Osteoblast (primary cell): ENCODE results near the gene GALNT9. TPM values are rescaled to one million over a fixed set of nuclear protein-coding genes. Genes with fewer than 3 reads are reported as not detected.

ENCODE experiments used
- DNase-seq: peaks from one replicate; pipeline ENCODE4 v3.0.0; 2011; ENCODE audit warnings: low spot score, mixed read lengths; ENCODE audit not compliant: insufficient read length; ENCODE audit errors: missing footprints
- H2AFZ ChIP-seq: 2 replicates; pipeline ENCODE4 v1.6.0; 2011; ENCODE audit warnings: mild to moderate bottlenecking, low read length
- H3K27ac ChIP-seq: 2 replicates; pipeline ENCODE4 v1.5.1; 2011; ENCODE audit warnings: mild to moderate bottlenecking, low read depth, low read length, moderate library complexity
- H3K27me3 ChIP-seq: 2 replicates; pipeline ENCODE4 v1.6.0; 2012; ENCODE audit warnings: mild to moderate bottlenecking, control low read depth, inconsistent platforms, low read length, moderate library complexity; ENCODE audit not compliant: insufficient read depth
- H3K36me3 ChIP-seq: 2 replicates; pipeline ENCODE4 v1.5.1; 2011; ENCODE audit warnings: mild to moderate bottlenecking, low read length, control low read depth, moderate library complexity; ENCODE audit not compliant: insufficient read depth
- H3K4me1 ChIP-seq: 2 replicates; pipeline ENCODE4 v1.5.1; 2011; ENCODE audit warnings: mild to moderate bottlenecking, low read length, control low read depth, moderate library complexity; ENCODE audit not compliant: insufficient read depth
- H3K4me2 ChIP-seq: 2 replicates; pipeline ENCODE4 v1.6.0; 2011; ENCODE audit warnings: mild to moderate bottlenecking, low read length; ENCODE audit not compliant: insufficient read depth
- H3K4me3 ChIP-seq: fragments of 200-600 bp; sonication (generic); 3 replicates; pipeline ENCODE4 v1.5.1; 2012; ENCODE audit warnings: mild to moderate bottlenecking, low read length, inconsistent platforms; ENCODE audit not compliant: insufficient read depth
- H3K79me2 ChIP-seq: 2 replicates; pipeline ENCODE4 v1.6.0; 2012; ENCODE audit warnings: mild to moderate bottlenecking, low read length, control low read depth, inconsistent platforms; ENCODE audit not compliant: insufficient read depth
- H3K9me3 ChIP-seq: 2 replicates; pipeline ENCODE4 v1.5.1; 2011; ENCODE audit warnings: low read depth, low read length, control low read depth
- H4K20me1 ChIP-seq: 2 replicates; pipeline ENCODE4 v1.6.0; 2012; ENCODE audit warnings: mild to moderate bottlenecking, low read length, control low read depth; ENCODE audit not compliant: insufficient read depth
- CTCF ChIP-seq: IDR thresholded peaks from 2 replicates; pipeline ENCODE4 v1.5.1; 2011; ENCODE audit warnings: mild to moderate bottlenecking, low read depth, low read length, moderate library complexity; ENCODE audit errors: extremely low read depth
- total RNA-seq: library from RNA; depleted of rRNA; stranded (reverse); fragments of >200 nt; gene quantifications from 2 replicates; pipeline ENCODE4 v1.2.3, GENCODE V29; 2012

Gene GALNT9
- total RNA-seq, 1 donor: 0.36 TPM

GRCh38 chr12:132318618-132319033 is 10.8 kb downstream of the GALNT9 start:
- Histone ChIP-seq H2AFZ (no peak overlapping the region), H3K4me1 (peaks cover 4% of the 10 kb centered on the region), H3K27me3 (peaks cover 6% of the 10 kb centered on the region), H3K9me3 (no peaks in the 10 kb centered on the region), H3K4me2 (no peak overlapping the region), H3K36me3 (no peaks in the 10 kb centered on the region), H3K4me3 (no peak overlapping the region), H4K20me1 (no peaks in the 10 kb centered on the region), H3K27ac (no peak overlapping the region), H3K79me2 (no peaks in the 10 kb centered on the region)
- DNase-seq: peak; percentile 87
- TF ChIP-seq CTCF: no peak

GRCh38 chr12:132318135-132318534 is 11.3 kb downstream of the GALNT9 start:
- H3K27ac ChIP-seq: no peak overlapping the region
- peaks cover 3% of the 10 kb centered on the region for H3K27me3 ChIP-seq
- no peaks in the 10 kb centered on the region for H3K9me3 ChIP-seq
- H3K4me3 ChIP-seq: no peak overlapping the region
- no peak overlapping the region for H3K4me2 ChIP-seq
- no peak for DNase-seq
- H3K79me2 ChIP-seq: no peaks in the 10 kb centered on the region
- no peak overlapping the region for H2AFZ ChIP-seq
- H3K36me3 ChIP-seq: no peaks in the 10 kb centered on the region
- peaks cover 4% of the 10 kb centered on the region for H3K4me1 ChIP-seq
- H4K20me1 ChIP-seq: no peaks in the 10 kb centered on the region
- no peak for TF ChIP-seq CTCF

GRCh38 chr12:132317233-132317938 is 12.0 kb downstream of the GALNT9 start:
- no peak for DNase-seq
- Histone ChIP-seq H3K36me3 (no peaks in the 10 kb centered on the region), H2AFZ (no peak overlapping the region), H3K9me3 (no peaks in the 10 kb centered on the region), H3K27me3 (no peaks in the 10 kb centered on the region), H4K20me1 (no peaks in the 10 kb centered on the region), H3K4me1 (no peaks in the 10 kb centered on the region), H3K27ac (no peak overlapping the region), H3K4me2 (no peak overlapping the region), H3K79me2 (no peaks in the 10 kb centered on the region), H3K4me3 (no peak overlapping the region)
- TF ChIP-seq CTCF: no peak

- no peaks in the 10 kb centered on the region for H3K4me1 ChIP-seq
- no peak overlapping the region for H3K4me2 ChIP-seq
- H4K20me1 ChIP-seq: no peaks in the 10 kb centered on the region
- DNase-seq: no peak
- H3K27me3 ChIP-seq: no peaks in the 10 kb centered on the region
- H2AFZ ChIP-seq: no peak overlapping the region
- H3K79me2 ChIP-seq: no peaks in the 10 kb centered on the region
- H3K4me3 ChIP-seq: no peak overlapping the region
- TF ChIP-seq CTCF: no peak
- H3K9me3 ChIP-seq: no peaks in the 10 kb centered on the region
- H3K36me3 ChIP-seq: no peaks in the 10 kb centered on the region
- H3K27ac ChIP-seq: no peak overlapping the region
Observed at GRCh38 chr12:132316497-132317232, 12.7 kb downstream of the GALNT9 start.
